Measurements from ENCODE around the gene CHMP3. TPM values are rescaled to one million over a fixed set of nuclear protein-coding genes. Genes with fewer than 3 reads are reported as not detected.

Gene CHMP3
- total RNA-seq, 1 donor from 2014 or later = 28.3 TPM

DNA sequence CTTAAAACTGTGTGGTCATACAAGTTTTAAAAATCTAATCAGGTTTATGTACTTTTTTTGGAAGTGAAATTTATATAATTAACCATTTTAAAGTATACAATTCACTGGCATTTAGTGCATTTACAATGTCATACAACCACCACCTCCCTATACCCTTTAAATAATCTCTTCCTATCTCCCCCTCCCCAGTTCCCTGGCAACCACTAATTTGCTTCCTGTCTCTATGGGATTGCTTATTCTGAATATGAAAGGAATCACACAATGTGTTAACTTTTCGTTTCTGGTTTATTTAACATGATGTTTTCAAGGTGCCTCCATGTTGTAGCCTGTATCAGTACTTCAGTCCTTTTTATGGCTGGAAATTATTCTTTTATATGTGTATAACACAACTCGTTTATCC, 19.4 kb downstream of the CHMP3 start:
- intact Hi-C loops (cut with micrococcal nuclease) = no loop called here
- peaks cover 21% of the 10 kb centered on the region for H3K9me3 Mint-ChIP-seq
- H3K27me3 Mint-ChIP-seq = no peaks in the 10 kb centered on the region
- no peaks in the 10 kb centered on the region for H3K4me1 Mint-ChIP-seq
- no peak overlapping the region for H3K4me3 Mint-ChIP-seq
- peaks cover 66% of the 10 kb centered on the region for H3K36me3 Mint-ChIP-seq (ENCODE audit: low read depth)
- no peak for DNase-seq
- H3K27ac Mint-ChIP-seq = no peak overlapping the region

DNA sequence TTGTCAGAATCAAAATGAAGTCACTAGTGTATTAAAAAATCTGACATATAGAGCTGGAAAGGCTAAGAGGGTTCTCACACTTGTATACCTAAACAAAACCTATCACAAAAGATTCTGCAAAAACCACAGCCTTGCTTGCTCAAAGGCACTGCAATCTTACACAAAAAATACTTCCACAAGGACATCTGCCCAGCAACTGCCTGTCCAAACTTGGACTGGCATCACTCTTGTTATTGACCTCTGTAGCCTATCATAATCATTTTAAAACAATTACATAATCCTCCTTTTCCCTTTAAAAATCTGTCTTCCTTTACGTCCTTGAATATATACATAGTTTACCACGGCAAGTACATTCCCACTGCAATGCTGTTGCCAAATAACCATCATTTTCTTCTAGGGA, 19.9 kb downstream of the CHMP3 start:
- H3K4me3 Mint-ChIP-seq = no peak overlapping the region
- no peaks in the 10 kb centered on the region for H3K27me3 Mint-ChIP-seq
- H3K36me3 Mint-ChIP-seq (ENCODE audit: low read depth) = peaks cover 64% of the 10 kb centered on the region
- H3K27ac Mint-ChIP-seq = no peak overlapping the region
- H3K9me3 Mint-ChIP-seq = peaks cover 21% of the 10 kb centered on the region
- intact Hi-C loops (cut with micrococcal nuclease) = no loop called here
- no peak for DNase-seq
- H3K4me1 Mint-ChIP-seq = no peaks in the 10 kb centered on the region

DNA sequence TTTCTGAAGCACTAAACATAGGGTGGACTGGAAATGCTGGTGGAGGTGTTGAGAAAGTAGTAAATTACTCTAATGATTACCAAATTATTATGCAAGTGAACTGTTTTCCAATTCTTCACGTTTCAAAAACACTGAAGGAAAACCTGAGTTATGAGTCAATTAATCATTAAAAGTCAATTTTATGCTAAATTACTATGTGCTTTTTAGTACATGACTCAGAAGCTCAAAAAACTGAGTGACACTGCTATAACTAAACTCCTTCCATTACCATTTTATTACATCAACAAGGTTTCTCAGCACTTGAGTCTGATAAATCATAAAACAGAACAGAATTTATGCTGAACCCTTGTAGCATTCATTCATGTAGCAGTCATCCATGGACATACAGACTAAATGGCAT, 20.4 kb downstream of the CHMP3 start:
- Mint-ChIP-seq H3K4me1 (no peaks in the 10 kb centered on the region), H3K4me3 (no peak overlapping the region), H3K27ac (no peak overlapping the region), H3K9me3 (peaks cover 22% of the 10 kb centered on the region), H3K27me3 (no peaks in the 10 kb centered on the region), H3K36me3 (ENCODE audit: low read depth) (peaks cover 62% of the 10 kb centered on the region)
- intact Hi-C loops (cut with micrococcal nuclease) = no loop called here
- no peak for DNase-seq

DNA sequence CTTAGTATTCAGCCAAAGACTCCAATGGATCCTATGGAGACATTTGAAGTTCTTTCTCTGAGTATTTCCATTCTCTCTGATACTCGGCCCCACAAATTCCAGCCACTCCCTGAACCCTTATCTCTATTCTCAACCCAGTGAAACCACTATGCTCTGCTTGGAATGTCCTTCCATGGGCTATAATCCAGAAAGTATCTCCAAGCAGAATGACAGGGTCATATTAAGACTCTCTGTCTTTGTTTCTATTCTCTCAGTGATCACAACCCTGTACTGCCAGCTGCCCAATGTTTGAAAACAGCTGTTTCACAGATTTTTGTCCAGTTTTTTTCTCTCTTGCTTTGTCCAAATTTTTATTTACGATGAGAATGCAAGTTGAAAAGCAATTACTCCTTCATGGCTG, 21.9 kb downstream of the CHMP3 start:
- intact Hi-C loops (cut with micrococcal nuclease) = no loop called here
- H3K4me3 Mint-ChIP-seq = no peak overlapping the region

DNA sequence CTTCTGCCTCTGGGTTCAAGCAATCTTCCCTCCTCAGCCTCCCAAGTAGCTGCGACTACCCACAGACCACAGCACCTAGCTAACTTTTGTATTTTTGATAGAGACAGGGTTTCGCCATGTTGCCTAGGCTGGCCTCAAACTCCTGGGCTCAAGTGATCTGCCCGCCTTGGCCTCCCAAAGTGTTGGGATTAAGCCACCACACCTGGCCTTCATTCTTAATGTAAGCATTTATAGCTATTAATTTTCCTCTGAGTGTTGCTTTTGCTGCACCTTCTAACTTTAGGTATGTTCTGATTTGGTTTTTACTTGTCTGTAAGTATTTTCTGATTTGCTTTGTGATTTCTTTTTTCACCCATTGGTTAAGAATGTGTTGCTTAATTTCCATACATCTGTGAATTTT, 29.7 kb downstream of the CHMP3 start:
- peaks cover 42% of the 10 kb centered on the region for H3K36me3 Mint-ChIP-seq (ENCODE audit: low read depth)
- peaks cover 37% of the 10 kb centered on the region for H3K9me3 Mint-ChIP-seq
- intact Hi-C loops (cut with micrococcal nuclease) = no loop called here
- DNase-seq = no peak
- H3K4me1 Mint-ChIP-seq = peaks cover 7% of the 10 kb centered on the region
- no peak overlapping the region for H3K4me3 Mint-ChIP-seq
- no peaks in the 10 kb centered on the region for H3K27me3 Mint-ChIP-seq
- no peak overlapping the region for H3K27ac Mint-ChIP-seq

More for the DNA sequence above, 21.9 kb downstream of the CHMP3 start:
- peaks cover 57% of the 10 kb centered on the region for H3K36me3 Mint-ChIP-seq (ENCODE audit: low read depth)
- peaks cover 23% of the 10 kb centered on the region for H3K9me3 Mint-ChIP-seq
- H3K27me3 Mint-ChIP-seq = no peaks in the 10 kb centered on the region
- H3K27ac Mint-ChIP-seq = no peak overlapping the region
- DNase-seq = no peak
- H3K4me1 Mint-ChIP-seq = no peaks in the 10 kb centered on the region

DNA sequence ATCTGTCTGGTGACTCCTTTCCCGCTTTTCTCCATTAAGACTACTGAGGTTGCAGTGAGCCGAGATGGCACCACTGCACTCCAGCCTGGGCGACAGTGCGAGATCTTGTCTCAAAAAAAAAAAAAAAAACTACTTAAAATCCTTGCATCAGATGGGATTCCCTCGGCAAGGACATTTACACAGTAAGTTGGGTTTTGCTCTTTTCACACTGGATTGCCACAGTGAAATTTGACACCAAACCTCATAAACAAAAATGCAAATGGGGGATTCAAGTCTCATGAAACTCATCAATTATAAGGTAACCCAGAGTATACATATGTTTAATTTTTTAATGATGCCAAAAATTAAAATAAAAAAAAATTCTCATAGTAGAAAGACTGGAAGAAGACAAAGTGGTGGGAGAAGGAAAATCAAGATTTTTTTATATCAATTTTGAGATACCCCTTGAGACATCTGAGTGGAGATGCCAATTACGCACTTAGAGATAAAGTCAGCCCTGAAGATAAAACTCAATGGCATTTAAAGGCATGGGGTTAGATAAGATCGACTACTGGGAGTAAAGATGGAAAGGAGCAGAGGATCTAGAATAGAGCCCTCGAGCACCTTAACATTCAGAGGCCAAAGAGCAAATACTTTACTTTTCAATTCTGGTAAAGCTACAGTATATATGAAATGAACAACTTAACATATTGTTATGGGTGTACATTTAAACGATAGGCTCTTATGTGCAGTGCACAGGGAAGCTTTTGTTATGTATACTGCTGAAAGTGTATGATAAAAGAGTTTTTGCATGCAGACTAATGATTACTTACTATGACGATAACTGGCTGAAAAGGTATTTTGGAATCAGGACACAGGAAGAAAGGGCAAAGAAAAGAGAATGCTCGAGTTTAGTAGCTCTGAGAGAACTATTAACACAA, 37.6 kb downstream of the CHMP3 start:
- Mint-ChIP-seq H3K4me3 (no peak overlapping the region), H3K36me3 (ENCODE audit: low read depth) (peaks cover 21% of the 10 kb centered on the region), H3K27me3 (no peaks in the 10 kb centered on the region), H3K27ac (no peak overlapping the region), H3K9me3 (peaks cover 5% of the 10 kb centered on the region), H3K4me1 (no peaks in the 10 kb centered on the region)
- intact Hi-C loops (cut with micrococcal nuclease) = no loop called here
- DNase-seq = no peak

DNA sequence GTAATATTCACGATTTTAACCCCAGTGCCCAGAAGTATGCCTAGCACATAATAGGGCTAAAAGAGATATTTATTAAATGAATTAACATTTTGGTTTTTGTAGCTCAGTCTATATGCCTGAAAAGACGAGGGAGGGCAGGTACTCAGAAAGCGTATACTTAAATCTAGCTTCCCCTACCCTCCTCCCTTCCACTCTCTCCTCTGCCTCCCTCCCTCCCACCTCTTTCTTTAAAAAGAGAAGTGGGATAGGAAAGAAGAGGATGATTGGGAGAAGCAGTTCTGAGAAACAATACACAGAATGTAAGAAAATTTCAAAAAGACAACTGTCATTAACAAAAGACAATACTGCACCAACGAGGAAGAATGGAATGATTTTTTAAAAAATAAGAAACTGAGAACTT, 39.8 kb downstream of the CHMP3 start:
- H3K4me1 Mint-ChIP-seq = no peaks in the 10 kb centered on the region

DNA sequence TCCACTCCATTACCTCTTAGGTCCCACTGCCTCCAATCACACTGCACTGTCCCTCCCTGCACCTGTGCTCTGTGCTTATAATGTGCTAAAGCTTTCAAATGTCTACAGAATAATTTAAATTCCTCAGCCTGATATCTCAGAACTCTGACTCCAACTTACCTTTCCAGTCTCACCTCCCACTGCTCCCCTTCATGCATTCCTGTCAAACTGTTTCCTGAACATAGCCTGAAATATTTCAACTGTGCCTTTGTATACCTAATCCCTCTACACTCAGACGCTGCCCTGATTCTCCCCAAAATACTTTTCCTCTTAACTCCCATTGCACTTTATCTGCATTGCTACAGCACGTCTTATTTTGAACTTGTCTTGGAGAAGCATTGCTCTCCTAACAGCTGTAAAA, 40.5 kb downstream of the CHMP3 start:
- no peaks in the 10 kb centered on the region for H3K27me3 Mint-ChIP-seq
- H3K4me1 Mint-ChIP-seq = no peaks in the 10 kb centered on the region
- intact Hi-C loops (cut with micrococcal nuclease) = no loop called here
- no peak for DNase-seq
- H3K4me3 Mint-ChIP-seq = no peak overlapping the region
- H3K9me3 Mint-ChIP-seq = peaks cover 5% of the 10 kb centered on the region
- peaks cover 18% of the 10 kb centered on the region for H3K36me3 Mint-ChIP-seq (ENCODE audit: low read depth)
- H3K27ac Mint-ChIP-seq = no peak overlapping the region

More for the DNA sequence above, 39.8 kb downstream of the CHMP3 start:
- Mint-ChIP-seq H3K27me3 (no peaks in the 10 kb centered on the region), H3K27ac (no peak overlapping the region), H3K9me3 (peaks cover 5% of the 10 kb centered on the region), H3K4me3 (no peak overlapping the region), H3K36me3 (ENCODE audit: low read depth) (peaks cover 21% of the 10 kb centered on the region)
- DNase-seq = no peak
- intact Hi-C loops (cut with micrococcal nuclease) = no loop called here

DNA sequence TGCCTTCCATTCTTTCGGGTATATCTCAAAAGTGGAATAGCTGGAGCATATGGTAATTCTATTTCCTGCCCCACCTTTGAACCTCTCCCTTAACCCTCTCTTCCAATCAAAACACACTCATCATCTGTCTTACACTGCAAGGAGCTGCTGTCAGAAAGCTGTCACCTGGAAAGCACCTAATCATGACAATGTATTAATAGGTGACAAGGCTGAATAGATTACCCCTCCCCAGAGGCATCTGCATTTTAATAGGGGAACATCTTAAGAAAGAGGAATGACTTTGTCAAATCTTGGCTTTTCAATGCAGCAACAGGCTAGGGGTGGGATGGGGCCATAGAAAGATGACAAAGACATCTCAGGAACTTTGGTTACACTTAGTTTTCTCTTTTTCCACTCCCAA, 41.3 kb downstream of the CHMP3 start:
- Mint-ChIP-seq H3K9me3 (peaks cover 5% of the 10 kb centered on the region), H3K4me1 (no peaks in the 10 kb centered on the region), H3K27me3 (no peaks in the 10 kb centered on the region), H3K4me3 (no peak overlapping the region), H3K27ac (no peak overlapping the region), H3K36me3 (ENCODE audit: low read depth) (peaks cover 18% of the 10 kb centered on the region)
- intact Hi-C loops (cut with micrococcal nuclease) = no loop called here
- no peak for DNase-seq

DNA sequence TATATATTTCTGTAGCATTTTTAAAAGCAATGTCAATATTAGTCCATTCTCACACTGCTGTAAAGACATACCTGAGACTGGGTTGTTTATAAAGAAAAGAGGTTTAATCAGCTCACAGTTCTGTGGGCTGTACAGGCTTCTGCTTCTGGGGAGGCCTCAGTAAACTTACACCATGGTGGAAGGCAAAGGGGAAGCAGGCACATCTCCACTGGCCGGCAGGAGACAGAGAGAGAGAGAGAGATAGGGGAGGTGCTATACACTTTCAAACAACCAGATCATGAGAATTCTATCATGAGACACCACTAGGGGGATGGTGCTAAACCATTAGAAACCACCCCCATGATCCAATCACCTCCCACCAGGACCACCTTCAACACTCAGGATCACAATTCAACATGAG, 43.1 kb downstream of the CHMP3 start:
- DNase-seq = no peak
- Mint-ChIP-seq H3K27ac (no peak overlapping the region), H3K36me3 (ENCODE audit: low read depth) (peaks cover 10% of the 10 kb centered on the region), H3K4me1 (no peaks in the 10 kb centered on the region), H3K27me3 (no peaks in the 10 kb centered on the region), H3K4me3 (no peak overlapping the region), H3K9me3 (peaks cover 10% of the 10 kb centered on the region)
- intact Hi-C loops (cut with micrococcal nuclease) = no loop called here

DNA sequence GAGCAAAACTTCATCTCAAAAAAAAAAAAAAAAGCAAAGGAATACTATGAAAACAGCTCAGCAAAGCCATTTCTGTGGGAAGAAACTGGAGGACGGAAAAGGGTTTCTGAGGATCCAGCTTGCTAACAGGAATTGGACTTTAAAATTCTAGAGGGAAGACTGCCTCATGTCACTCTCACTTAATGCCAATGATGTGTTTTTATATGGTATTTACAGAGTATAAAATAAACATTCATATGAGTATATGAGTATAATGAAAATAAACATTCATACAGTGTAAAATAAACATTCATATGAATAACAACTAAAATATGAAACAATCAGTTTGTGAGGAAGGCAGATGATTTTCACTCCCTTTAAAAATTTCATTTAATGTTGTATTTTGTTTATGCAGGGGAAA, 43.9 kb downstream of the CHMP3 start:
- intact Hi-C loops (cut with micrococcal nuclease) = no loop called here
- H3K4me1 Mint-ChIP-seq = no peaks in the 10 kb centered on the region
- no peaks in the 10 kb centered on the region for H3K27me3 Mint-ChIP-seq
- no peak overlapping the region for H3K4me3 Mint-ChIP-seq
- no peak for DNase-seq
- H3K36me3 Mint-ChIP-seq (ENCODE audit: low read depth) = peaks cover 14% of the 10 kb centered on the region
- H3K9me3 Mint-ChIP-seq = peaks cover 10% of the 10 kb centered on the region
- no peak overlapping the region for H3K27ac Mint-ChIP-seq

DNA sequence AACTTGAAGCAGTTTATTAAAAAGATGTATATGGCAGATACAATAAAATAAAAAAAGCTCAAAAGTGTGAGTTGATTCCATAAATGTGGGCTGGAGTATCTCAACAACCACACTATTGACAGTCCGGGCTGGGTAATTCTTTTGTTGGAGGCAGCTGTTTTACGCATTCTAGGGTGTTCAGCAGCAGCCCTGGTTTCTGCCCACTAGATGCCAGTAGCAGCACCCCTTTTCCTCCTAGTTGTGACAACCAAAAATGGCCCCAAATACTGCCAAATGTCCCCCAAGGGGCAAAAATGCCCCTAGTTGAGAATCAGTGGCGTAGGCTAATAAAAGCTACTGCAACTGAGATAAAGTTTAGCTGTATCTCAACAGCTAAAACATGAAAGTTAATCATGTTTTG, 44.8 kb downstream of the CHMP3 start:
- intact Hi-C loops (cut with micrococcal nuclease) = no loop called here
- Mint-ChIP-seq H3K36me3 (ENCODE audit: low read depth) (peaks cover 14% of the 10 kb centered on the region), H3K27ac (no peak overlapping the region), H3K27me3 (no peaks in the 10 kb centered on the region), H3K4me1 (no peaks in the 10 kb centered on the region), H3K4me3 (no peak overlapping the region), H3K9me3 (peaks cover 10% of the 10 kb centered on the region)
- peak; percentile 63 for DNase-seq

DNA sequence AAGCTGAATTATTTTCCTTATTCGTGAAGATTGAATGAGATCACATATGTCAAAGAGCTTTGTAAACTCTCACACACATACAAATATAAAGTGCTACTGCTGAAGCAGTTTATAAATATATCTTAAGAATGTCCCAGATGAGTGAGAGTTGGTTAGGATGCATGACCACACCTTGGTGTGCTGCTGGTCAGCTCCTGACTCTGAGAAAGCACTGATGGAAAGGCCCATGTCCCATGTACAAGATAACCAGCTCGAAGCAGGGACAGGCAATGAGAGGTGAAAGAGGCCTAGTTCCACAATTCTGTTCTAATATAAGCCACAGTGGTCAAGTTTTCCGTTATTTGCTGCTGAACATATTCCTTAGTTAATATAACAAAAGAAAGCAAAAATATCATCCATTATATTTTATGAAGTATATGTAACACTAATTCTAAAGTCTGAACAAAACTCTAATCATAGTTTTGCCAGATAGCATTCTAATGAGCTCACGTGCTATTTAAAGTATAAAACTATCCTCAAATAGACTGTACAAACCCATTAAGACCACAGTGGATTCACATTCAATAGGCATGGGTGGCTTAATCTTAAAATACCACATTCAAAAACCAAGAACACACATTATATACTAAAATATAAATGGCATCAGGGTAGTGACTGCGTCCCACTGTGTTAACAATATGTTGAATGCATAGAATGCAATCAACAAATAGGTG, 49.1 kb downstream of the CHMP3 start:
- H3K9me3 Mint-ChIP-seq = peaks cover 4% of the 10 kb centered on the region
- no peaks in the 10 kb centered on the region for H3K27me3 Mint-ChIP-seq
- intact Hi-C loops (cut with micrococcal nuclease) = no loop called here
- no peak overlapping the region for H3K4me3 Mint-ChIP-seq
- peaks cover 2% of the 10 kb centered on the region for H3K4me1 Mint-ChIP-seq
- no peak overlapping the region for H3K27ac Mint-ChIP-seq
- H3K36me3 Mint-ChIP-seq (ENCODE audit: low read depth) = peaks cover 21% of the 10 kb centered on the region
- DNase-seq = no peak

DNA sequence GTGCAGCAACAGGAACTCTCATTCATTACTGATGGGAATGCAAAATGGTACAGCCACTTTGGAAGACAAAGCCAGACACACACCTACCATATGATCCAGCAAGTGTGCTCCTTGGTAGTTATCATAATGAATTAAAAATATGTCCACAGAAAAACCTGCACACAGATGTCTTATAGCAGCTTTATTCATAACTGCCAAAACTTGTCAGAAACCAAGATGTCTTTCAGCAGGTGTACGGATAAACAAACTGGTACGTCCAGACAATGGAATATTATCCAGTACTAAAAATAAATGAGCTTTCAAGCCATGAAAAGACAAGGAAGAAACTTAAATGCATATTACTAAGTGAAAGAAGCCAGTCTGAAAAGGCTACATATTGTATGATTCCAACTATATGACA, 50.4 kb downstream of the CHMP3 start:
- no peaks in the 10 kb centered on the region for H3K27me3 Mint-ChIP-seq
- no peak overlapping the region for H3K27ac Mint-ChIP-seq
- H3K9me3 Mint-ChIP-seq = peaks cover 4% of the 10 kb centered on the region
- peaks cover 26% of the 10 kb centered on the region for H3K36me3 Mint-ChIP-seq (ENCODE audit: low read depth)
- peaks cover 2% of the 10 kb centered on the region for H3K4me1 Mint-ChIP-seq
- no peak overlapping the region for H3K4me3 Mint-ChIP-seq
- intact Hi-C loops (cut with micrococcal nuclease) = no loop called here
- no peak for DNase-seq

Measured in activated CD4-positive, alpha-beta T cell treated with anti-CD3 and anti-CD28 coated beads, Interleukin-2, amount 10 ng/mL, durations not matched to agents 24 days and 14 days (primary cell).